Measurements from ENCODE around the gene AKNA. TPM values are rescaled to one million over a fixed set of nuclear protein-coding genes. Genes with fewer than 3 reads are reported as not detected.

Gene AKNA
- polyA plus RNA-seq, 1 donor from 2014 or later: 1.2 TPM

DNA sequence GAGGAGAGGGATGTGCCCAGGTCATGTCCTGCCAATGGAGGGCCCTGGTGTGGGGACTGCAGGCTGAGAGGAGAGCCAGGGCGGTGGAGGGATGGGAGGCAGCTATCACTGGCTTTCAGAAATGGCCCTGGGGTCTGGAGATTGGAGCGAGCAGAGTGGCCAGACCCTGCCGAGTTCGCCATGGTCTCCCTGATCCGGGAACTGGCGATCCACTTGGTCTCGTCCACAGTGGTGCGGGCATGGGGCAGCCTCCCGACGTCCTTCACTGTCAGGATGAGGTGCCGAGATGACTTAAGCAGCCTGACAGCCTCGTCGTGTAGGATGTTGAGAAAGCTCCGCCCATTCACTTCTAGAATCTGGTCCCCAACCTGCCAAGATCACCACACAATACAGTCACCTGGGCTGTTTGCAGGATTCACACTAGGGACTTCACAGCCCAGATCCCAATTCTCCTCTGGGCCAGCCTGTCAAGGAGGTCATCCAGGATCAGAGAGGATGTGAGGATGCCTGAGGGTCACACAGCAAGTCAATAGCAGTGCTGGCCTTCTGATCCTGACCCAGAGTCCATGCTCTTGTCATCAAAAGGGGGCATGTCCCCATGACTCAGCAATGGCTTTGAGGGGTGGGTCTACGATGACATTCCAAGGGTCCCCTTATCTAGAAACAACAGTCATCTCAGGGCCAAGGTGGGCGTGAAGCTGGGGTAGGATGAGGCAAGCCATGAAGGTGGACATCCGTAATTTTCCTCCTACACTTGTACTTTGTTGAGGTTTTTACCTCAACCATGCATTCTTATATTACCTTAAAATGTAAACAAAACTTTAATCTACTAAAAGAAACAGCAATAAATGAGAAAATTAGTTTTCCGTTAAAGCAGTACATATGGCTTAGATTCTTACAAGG, 38.5 kb upstream of the AKNA start:
- H3F3A ChIP-seq (ENCODE audit: insufficient read depth, low read length, poor library complexity, severe bottlenecking): no peaks in the 10 kb centered on the region
- TF ChIP-seq SMC3 (conservative IDR thresholded peaks at IDR 0.05; ENCODE audit: poor library complexity) (no peak), MXI1 (conservative IDR thresholded peaks at IDR 0.05; ENCODE audit: poor library complexity, severe bottlenecking) (no peak), EP300 (conservative IDR thresholded peaks at IDR 0.05; ENCODE audit: poor library complexity, severe bottlenecking) (no peak), POLR2AphosphoS5 (IDR thresholded peaks at IDR 0.05) (no peak)

GRCh38 chr9:114425126-114425525, 37.3 kb upstream of the AKNA start:
- H3K9ac ChIP-seq (ENCODE audit: low read length): no peak overlapping the region
- TF ChIP-seq POLR2AphosphoS5 (IDR thresholded peaks at IDR 0.05) (no peak), EZH2 (IDR thresholded peaks at IDR 0.05; ENCODE audit: borderline replicate concordance, insufficient read depth, low read length, poor library complexity, severe bottlenecking) (no peak), MXI1 (conservative IDR thresholded peaks at IDR 0.05; ENCODE audit: poor library complexity, severe bottlenecking) (no peak), SMC3 (conservative IDR thresholded peaks at IDR 0.05; ENCODE audit: poor library complexity) (no peak), RAD21 (conservative IDR thresholded peaks at IDR 0.05) (no peak), TAF1 (IDR thresholded peaks at IDR 0.05; ENCODE audit: low read depth) (no peak)
- no peaks in the 10 kb centered on the region for H3F3A ChIP-seq (ENCODE audit: insufficient read depth, low read length, poor library complexity, severe bottlenecking)
- no peak overlapping the region for H3K4me2 ChIP-seq (ENCODE audit: low read length)
- H3K27ac ChIP-seq (ENCODE audit: low read length): no peak overlapping the region
- H2AFZ ChIP-seq (ENCODE audit: low read depth, low read length): no peak overlapping the region
- H3K9me3 ChIP-seq (ENCODE audit: low read length): no peaks in the 10 kb centered on the region
- H3K9me2 ChIP-seq (ENCODE audit: insufficient read depth, low read length): no peaks in the 10 kb centered on the region
- H3K36me3 ChIP-seq (ENCODE audit: insufficient read depth, low read length): no peaks in the 10 kb centered on the region
- no peaks in the 10 kb centered on the region for H3K27me3 ChIP-seq (ENCODE audit: insufficient read depth, low read depth, low read length)
- no peaks in the 10 kb centered on the region for H4K20me1 ChIP-seq (ENCODE audit: insufficient read depth)
- no peak overlapping the region for H3K4me3 ChIP-seq (ENCODE audit: low read length)
- H3K79me2 ChIP-seq (replicated peaks; ENCODE audit: insufficient read depth, low read length): no peaks in the 10 kb centered on the region

More for the DNA sequence above, 38.5 kb upstream of the AKNA start:
- no peaks in the 10 kb centered on the region for H4K20me1 ChIP-seq (ENCODE audit: insufficient read depth)
- H3K9me2 ChIP-seq (ENCODE audit: insufficient read depth, low read length): no peaks in the 10 kb centered on the region
- H3K79me2 ChIP-seq (replicated peaks; ENCODE audit: insufficient read depth, low read length): no peaks in the 10 kb centered on the region
- H3K27me3 ChIP-seq (ENCODE audit: insufficient read depth, low read depth, low read length): no peaks in the 10 kb centered on the region
- H3K4me3 ChIP-seq (ENCODE audit: low read length): no peak overlapping the region
- H3K36me3 ChIP-seq (ENCODE audit: insufficient read depth, low read length): no peaks in the 10 kb centered on the region
- no peak overlapping the region for H3K9ac ChIP-seq (ENCODE audit: low read length)
- no peak overlapping the region for H3K27ac ChIP-seq (ENCODE audit: low read length)
- H3K4me2 ChIP-seq (ENCODE audit: low read length): no peak overlapping the region
- no peak overlapping the region for H2AFZ ChIP-seq (ENCODE audit: low read depth, low read length)
- H3K9me3 ChIP-seq (ENCODE audit: low read length): no peaks in the 10 kb centered on the region

DNA sequence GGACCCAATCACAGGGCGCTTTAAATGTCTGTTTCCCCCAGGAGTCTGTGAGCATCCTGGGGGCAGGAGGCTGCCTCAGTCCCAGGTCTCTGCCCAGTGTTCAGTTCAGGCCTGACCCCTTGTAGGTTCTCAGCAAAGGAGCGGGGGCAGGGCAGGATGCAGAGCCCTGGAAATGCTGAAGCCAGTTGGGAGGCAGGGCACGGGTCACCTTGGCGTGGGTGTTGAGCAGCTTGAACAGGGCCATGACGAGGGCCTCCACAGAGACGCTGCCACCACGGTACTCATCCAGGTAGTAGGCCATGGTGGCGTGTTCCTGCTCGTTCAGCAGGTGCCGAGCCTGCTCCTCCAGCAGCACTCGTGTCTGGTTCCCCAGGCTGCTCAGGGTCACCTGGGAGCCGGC, 36.3 kb upstream of the AKNA start:
- H4K20me1 ChIP-seq (ENCODE audit: insufficient read depth): no peaks in the 10 kb centered on the region
- no peaks in the 10 kb centered on the region for H3F3A ChIP-seq (ENCODE audit: insufficient read depth, low read length, poor library complexity, severe bottlenecking)
- no peaks in the 10 kb centered on the region for H3K9me3 ChIP-seq (ENCODE audit: low read length)
- H3K4me2 ChIP-seq (ENCODE audit: low read length): no peak overlapping the region
- H3K27ac ChIP-seq (ENCODE audit: low read length): no peak overlapping the region
- H3K9me2 ChIP-seq (ENCODE audit: insufficient read depth, low read length): no peaks in the 10 kb centered on the region
- no peak for TF ChIP-seq SMC3 (conservative IDR thresholded peaks at IDR 0.05; ENCODE audit: poor library complexity)
- TF ChIP-seq POLR2AphosphoS5 (IDR thresholded peaks at IDR 0.05): no peak
- no peak for TF ChIP-seq EP300 (conservative IDR thresholded peaks at IDR 0.05; ENCODE audit: poor library complexity, severe bottlenecking)
- TF ChIP-seq, protein P1, sequence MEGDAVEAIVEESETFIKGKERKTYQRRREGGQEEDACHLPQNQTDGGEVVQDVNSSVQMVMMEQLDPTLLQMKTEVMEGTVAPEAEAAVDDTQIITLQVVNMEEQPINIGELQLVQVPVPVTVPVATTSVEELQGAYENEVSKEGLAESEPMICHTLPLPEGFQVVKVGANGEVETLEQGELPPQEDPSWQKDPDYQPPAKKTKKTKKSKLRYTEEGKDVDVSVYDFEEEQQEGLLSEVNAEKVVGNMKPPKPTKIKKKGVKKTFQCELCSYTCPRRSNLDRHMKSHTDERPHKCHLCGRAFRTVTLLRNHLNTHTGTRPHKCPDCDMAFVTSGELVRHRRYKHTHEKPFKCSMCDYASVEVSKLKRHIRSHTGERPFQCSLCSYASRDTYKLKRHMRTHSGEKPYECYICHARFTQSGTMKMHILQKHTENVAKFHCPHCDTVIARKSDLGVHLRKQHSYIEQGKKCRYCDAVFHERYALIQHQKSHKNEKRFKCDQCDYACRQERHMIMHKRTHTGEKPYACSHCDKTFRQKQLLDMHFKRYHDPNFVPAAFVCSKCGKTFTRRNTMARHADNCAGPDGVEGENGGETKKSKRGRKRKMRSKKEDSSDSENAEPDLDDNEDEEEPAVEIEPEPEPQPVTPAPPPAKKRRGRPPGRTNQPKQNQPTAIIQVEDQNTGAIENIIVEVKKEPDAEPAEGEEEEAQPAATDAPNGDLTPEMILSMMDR (IDR thresholded peaks at IDR 0.05; ENCODE audit: poor library complexity, severe bottlenecking): no peak
- no peak for TF ChIP-seq RAD21 (conservative IDR thresholded peaks at IDR 0.05)
- TF ChIP-seq REST (IDR thresholded peaks at IDR 0.05; ENCODE audit: borderline replicate concordance): no peak
- no peak for TF ChIP-seq MXI1 (conservative IDR thresholded peaks at IDR 0.05; ENCODE audit: poor library complexity, severe bottlenecking)
- TF ChIP-seq TAF1 (IDR thresholded peaks at IDR 0.05; ENCODE audit: low read depth): no peak
- TF ChIP-seq EZH2 (IDR thresholded peaks at IDR 0.05; ENCODE audit: borderline replicate concordance, insufficient read depth, low read length, poor library complexity, severe bottlenecking): no peak
- H3K79me2 ChIP-seq (replicated peaks; ENCODE audit: insufficient read depth, low read length): no peaks in the 10 kb centered on the region
- H3K9ac ChIP-seq (ENCODE audit: low read length): no peak overlapping the region
- no peaks in the 10 kb centered on the region for H3K36me3 ChIP-seq (ENCODE audit: insufficient read depth, low read length)
- H2AFZ ChIP-seq (ENCODE audit: low read depth, low read length): no peak overlapping the region
- H3K27me3 ChIP-seq (ENCODE audit: insufficient read depth, low read depth, low read length): no peaks in the 10 kb centered on the region
- H3K4me3 ChIP-seq (ENCODE audit: low read length): no peak overlapping the region
